ENCODE results near the gene MYCL. TPM values are rescaled to one million over a fixed set of nuclear protein-coding genes. Genes with fewer than 3 reads are reported as not detected.

MYCL gene
- total and polyA plus RNA-seq, 2 of the 13 experiments (the other 11 are each of a cell fraction or from before 2014, with no cell fraction given): 0.31 to 1.7 TPM

- TF ChIP-seq MAF1 (CRISPR knock-in tag; IDR thresholded peaks at IDR 0.05; ENCODE audit: borderline replicate concordance) (no peak), DNMT3B (CRISPR knock-in tag; conservative IDR thresholded peaks at IDR 0.05) (no peak), MTA3 (CRISPR knock-in tag; IDR thresholded peaks at IDR 0.05) (no peak), ZNF224 (CRISPR knock-in tag; IDR thresholded peaks at IDR 0.05) (no peak), KDM5B (CRISPR knock-in tag; IDR thresholded peaks at IDR 0.05; ENCODE audit: borderline replicate concordance) (no peak; the same call in 1 of the 2 replicates), ZNF431 (CRISPR knock-in tag; IDR thresholded peaks at IDR 0.05; ENCODE audit: borderline replicate concordance, low read depth) (no peak), ZKSCAN1 (IDR thresholded peaks at IDR 0.05; ENCODE audit: low read length) (no peak), MXD4 (CRISPR knock-in tag; IDR thresholded peaks at IDR 0.05) (no peak), SETDB1 (CRISPR knock-in tag; IDR thresholded peaks at IDR 0.05; ENCODE audit: borderline replicate concordance) (no peak), DDIT3 (CRISPR knock-in tag; IDR thresholded peaks at IDR 0.05) (no peak), THYN1 (CRISPR knock-in tag; IDR thresholded peaks at IDR 0.05; ENCODE audit: borderline replicate concordance, low read depth) (no peak), FOXM1 (CRISPR knock-in tag; IDR thresholded peaks at IDR 0.05) (no peak), ZFYVE20 (CRISPR knock-in tag; IDR thresholded peaks at IDR 0.05; ENCODE audit: borderline replicate concordance, low read depth) (no peak), ZBTB4 (CRISPR knock-in tag; IDR thresholded peaks at IDR 0.05; ENCODE audit: borderline replicate concordance) (no peak), STAT5B (CRISPR knock-in tag; IDR thresholded peaks at IDR 0.05) (no peak), NKX3-1 (CRISPR knock-in tag; IDR thresholded peaks at IDR 0.05) (no peak), SOX13 (IDR thresholded peaks at IDR 0.05) (no peak), SOX13 (CRISPR knock-in tag; conservative IDR thresholded peaks at IDR 0.05 in 1 of 2, IDR thresholded peaks at IDR 0.05 in 1 of 2) (peak in 1 of 2 experiments; percentile 47; a peak in 1 of 4 replicates), PHF21A (CRISPR knock-in tag; IDR thresholded peaks at IDR 0.05) (peak; percentile 42; the same call in 1 of the 2 replicates)
- TF ChIP-seq, protein P1, sequence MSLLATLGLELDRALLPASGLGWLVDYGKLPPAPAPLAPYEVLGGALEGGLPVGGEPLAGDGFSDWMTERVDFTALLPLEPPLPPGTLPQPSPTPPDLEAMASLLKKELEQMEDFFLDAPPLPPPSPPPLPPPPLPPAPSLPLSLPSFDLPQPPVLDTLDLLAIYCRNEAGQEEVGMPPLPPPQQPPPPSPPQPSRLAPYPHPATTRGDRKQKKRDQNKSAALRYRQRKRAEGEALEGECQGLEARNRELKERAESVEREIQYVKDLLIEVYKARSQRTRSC (CRISPR knock-in tag; IDR thresholded peaks at IDR 0.05; ENCODE audit: low read depth): no peak
- TF ChIP-seq, protein P2, sequence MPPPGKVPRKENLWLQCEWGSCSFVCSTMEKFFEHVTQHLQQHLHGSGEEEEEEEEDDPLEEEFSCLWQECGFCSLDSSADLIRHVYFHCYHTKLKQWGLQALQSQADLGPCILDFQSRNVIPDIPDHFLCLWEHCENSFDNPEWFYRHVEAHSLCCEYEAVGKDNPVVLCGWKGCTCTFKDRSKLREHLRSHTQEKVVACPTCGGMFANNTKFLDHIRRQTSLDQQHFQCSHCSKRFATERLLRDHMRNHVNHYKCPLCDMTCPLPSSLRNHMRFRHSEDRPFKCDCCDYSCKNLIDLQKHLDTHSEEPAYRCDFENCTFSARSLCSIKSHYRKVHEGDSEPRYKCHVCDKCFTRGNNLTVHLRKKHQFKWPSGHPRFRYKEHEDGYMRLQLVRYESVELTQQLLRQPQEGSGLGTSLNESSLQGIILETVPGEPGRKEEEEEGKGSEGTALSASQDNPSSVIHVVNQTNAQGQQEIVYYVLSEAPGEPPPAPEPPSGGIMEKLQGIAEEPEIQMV (CRISPR knock-in tag; IDR thresholded peaks at IDR 0.05; ENCODE audit: low read depth): no peak
- TF ChIP-seq, protein P3, sequence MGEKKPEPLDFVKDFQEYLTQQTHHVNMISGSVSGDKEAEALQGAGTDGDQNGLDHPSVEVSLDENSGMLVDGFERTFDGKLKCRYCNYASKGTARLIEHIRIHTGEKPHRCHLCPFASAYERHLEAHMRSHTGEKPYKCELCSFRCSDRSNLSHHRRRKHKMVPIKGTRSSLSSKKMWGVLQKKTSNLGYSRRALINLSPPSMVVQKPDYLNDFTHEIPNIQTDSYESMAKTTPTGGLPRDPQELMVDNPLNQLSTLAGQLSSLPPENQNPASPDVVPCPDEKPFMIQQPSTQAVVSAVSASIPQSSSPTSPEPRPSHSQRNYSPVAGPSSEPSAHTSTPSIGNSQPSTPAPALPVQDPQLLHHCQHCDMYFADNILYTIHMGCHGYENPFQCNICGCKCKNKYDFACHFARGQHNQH (CRISPR knock-in tag; IDR thresholded peaks at IDR 0.05): no peak
These were observed 55.8 kb downstream of the MYCL start (continued) for GRCh38 chr1:39845569-39846566.
